GM19193 (cell line): ENCODE results near the gene SMAD6.

ENCODE experiments used
- POLR2A ChIP-seq: IDR thresholded peaks from 4 replicates; pipeline ENCODE4 v1.6.1; 2011; ENCODE audit not compliant: insufficient read depth, insufficient read length; ENCODE audit errors: extremely low read depth

SMAD6 gene

DNA sequence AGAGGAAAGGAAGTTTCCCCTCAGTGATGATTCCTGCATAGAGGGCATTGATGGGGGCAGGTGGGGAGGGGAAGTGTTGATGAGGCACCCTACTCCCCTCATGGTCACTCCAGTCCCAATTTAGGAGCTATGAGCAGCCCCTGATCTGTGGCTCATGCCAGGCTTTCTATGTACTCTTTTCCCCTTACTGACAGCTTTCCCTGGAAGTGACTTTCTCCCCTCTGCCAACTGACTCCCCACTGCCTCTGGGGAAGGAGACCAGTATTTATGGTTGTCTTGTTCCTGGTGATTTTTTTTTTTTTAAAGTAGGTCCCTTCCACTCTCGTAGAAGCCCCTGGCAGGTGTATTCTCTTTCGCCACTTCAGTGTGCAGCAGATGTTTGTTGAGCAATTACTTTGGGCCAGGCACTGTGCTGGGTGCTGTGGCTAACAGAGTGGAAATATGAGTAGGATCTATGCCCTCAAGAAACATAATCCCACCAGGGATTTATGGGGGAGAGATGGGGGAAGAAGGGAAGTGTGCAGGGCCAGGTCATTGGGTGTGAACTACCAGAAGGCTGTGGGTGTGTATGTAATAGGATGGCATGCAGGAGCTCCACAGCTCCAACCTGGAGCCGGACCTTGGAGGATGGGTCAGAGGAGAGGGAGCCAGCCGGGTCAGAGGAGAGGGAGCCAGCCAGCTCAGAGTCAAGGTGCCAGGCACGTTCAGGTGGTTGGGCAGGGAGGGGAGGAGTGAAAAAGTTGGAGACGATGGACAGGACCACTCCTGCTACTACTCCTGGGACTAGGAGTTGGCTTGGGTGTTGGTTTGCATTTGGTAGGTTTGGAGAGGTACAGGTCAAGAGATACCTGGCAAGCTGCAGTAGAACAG is 3.5 kb downstream of the SMAD6 start:
- no peak for TF ChIP-seq POLR2A

DNA sequence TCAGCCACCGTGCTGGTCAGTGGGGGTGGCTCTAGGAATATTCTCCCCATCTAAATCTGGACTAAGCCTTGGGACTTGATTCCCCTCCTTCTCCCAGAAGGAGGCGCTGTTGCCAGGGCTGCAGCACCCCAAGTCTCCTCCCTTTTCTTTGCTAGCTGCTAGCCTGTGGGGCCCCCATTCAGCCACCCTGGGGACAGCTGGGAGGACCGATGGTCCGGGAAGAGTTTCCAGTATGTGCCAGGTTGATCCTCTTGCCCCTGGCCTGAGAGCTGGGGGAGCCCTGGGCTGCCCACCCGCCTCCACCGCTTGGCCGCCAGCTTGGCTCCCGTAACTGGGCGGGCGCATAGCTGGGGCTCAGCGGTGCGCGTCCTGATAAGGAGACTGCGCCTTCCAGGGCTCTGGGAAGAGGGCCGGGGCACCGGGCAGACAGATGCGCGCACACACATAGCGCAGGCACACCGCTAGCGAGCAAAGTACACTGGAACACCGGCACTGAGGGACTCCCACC is 4.2 kb downstream of the SMAD6 start:
- TF ChIP-seq POLR2A, result no peak

DNA sequence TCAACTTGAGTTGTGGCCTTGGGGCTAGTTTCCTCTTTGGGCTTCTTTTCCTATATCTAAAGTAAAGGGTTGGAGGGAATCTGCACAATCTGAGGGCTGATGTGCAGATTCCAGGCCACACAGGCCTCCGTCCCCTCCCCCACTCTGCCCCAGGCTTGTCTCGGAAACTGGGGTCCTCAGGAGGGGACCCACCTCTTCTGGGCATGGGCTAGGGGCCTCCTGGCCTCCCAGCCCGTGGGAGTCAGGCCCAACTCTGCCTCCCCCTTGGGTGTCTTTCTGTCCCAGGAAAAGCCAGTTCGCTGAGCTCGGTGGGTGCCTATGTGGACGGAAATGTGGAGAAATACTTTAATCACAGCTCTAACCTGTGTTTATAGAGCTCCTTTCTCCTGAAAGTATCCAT is 4.8 kb downstream of the SMAD6 start:
- TF ChIP-seq POLR2A, result no peak

DNA sequence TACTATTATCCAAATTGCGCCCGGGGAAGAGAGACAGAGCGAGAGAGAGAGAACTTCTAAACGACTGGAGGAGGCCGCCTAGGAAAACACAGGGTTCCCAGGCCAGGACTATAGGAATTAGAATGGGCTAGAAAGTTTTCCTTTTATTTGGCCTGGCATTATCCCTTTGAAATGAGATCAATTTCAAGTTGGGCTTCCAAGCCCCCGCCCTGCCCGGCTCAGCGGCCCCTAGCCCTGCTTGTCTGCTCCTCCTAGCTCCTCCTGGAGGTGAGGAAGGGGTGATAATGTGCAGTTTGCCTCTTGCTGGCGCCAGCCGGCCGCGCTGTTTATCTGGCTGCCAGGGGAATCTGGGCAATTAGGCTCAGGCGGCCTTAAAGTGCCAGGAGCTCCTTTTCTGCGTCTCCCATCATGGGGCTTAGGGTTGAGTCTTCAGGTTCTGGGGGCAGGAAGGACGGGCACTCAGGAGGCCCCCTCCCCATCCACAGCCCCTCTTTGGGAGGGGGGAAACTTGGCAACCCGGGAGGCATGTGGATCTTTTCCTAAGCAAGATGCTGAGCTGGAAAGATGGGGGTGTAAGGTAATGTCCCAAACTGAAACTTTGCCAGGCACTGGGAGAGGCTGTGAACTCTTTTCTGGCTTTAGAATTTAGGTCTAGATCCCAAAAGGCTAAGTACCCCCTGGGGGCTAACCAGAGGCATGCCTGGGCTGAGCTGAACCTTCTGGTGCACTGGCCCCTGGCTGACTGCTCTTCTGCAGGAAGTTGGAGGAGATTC is 5.5 kb downstream of the SMAD6 start:
- no peak for TF ChIP-seq POLR2A

DNA sequence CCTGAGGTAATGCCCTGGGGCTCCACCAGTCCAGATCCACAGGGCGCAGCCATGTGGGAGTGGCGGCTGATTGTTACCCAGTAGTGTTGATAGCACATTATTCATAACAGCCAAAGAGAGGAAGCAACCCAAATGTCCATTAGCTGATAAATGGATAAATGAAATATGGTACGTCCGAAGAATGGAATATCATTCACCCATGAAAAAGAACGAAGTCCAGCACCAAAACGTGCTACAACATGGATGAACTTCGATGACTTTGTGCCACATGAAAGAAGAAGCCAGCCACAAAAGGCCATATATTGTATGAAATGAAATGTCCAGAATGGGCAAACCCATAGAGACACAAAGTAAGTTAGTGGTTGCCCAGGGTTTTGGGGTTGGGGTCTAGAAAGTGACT is 6.4 kb downstream of the SMAD6 start:
- no peak for TF ChIP-seq POLR2A

DNA sequence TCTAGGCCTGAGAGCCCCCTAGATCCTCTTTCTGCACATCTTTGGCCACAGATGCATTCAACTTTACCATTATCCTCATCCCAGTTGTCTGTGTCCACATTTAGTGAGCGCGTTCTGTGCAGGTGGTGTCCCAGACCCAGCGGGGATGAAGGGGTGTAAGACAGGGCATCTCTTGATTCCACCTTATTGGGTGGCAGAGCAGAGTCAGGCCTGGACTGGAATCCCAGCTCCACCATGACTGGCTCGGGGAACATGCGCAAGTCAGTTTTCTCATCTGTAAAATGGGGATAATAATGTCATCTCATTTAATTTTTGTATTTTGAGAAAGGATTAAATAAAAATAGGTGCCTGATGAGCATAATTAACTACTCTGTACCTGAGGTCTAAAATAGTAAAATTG is 7.8 kb downstream of the SMAD6 start:
- no peak for TF ChIP-seq POLR2A

DNA sequence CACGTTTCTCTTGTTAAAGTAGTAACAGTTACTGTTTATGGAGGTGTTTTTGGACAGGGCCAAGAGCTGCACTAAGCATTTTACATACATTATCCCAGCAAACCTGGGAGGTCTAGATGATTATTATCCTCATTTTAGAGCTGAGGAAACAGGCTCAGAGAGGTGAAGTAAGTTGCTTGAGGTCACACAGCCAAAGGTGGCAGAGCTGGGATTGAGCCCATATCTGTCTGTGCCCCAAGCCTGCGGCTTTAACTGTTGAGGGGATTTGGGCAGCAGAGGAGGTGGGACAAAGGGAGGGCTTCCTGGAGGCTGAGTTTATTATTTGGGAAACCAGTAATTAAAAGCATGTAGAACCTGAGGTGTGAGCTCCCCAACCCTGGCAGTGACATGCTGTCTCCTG is 9.2 kb downstream of the SMAD6 start:
- TF ChIP-seq POLR2A, result no peak

DNA sequence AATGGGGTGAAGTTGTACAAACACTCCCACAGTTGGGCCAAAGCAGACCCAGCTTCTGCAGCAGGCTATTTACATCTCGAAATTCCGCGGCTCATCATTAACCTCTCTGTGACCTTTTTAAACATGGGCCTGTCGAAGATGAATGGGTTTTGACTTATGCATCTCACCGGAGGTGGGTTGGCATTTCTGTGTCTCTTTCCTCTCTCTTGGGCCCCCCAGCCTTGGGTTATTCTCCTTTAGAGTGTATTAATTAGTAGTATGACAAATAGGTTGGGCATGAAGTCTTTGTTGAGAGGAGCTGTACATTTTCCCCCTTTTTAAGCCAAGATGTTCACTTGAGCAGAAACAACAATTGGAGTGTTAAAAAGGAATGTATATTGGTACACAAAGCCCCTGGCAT is 9.8 kb downstream of the SMAD6 start:
- no peak for TF ChIP-seq POLR2A

DNA sequence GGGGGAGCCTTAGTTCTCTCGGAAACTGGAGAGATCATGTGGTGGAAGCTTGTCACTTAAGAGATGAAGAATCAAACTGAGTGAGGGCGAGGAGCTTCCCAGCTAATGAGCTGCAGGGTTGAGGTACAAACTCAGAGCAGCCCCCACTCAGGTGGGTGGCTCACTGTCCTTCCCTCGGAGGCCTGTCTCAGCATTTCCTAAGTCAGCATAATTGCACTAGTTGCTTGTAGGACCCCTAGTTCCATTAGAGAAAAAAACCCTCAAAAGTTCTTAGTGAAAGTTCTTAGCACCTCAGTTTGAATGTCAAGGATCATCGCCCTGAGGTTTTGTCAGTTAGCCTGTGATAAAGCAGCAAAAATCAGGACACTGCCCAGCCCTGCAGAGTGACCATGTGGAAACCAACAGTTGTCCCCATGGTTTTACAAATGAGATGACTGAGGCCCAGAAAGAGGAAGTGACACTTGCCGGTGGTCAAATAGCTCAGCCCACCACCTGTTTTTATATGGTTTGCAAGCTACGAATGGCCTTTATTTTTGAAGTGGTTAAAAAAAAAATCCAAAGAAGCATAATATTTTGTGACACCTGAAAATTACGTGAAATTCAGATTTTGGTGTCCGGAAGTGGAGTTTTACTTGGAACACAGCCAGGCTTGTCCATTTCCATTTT is 11.9 kb downstream of the SMAD6 start:
- TF ChIP-seq POLR2A, result no peak

DNA sequence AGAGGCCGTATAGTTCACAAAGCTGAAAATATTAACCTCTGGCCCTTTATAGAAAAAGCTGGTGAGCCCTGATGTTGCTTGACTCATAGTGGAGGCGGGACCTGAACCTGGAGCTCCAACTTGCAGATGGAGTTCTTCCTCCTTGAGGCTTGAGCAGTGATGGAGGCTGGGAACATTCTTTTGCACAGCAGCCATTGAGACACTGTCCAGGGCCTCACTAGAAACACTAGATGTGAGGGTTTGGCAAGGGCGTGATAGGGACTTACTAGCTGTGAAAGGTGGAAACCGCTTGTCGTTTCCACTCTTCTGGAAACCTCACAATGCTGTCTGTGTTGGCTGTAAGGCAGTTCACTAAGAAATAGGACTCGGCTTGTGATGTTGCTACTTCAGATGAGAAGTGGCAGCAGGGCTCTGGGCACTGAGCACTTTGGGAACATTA is 12.5 kb downstream of the SMAD6 start:
- no peak for TF ChIP-seq POLR2A

DNA sequence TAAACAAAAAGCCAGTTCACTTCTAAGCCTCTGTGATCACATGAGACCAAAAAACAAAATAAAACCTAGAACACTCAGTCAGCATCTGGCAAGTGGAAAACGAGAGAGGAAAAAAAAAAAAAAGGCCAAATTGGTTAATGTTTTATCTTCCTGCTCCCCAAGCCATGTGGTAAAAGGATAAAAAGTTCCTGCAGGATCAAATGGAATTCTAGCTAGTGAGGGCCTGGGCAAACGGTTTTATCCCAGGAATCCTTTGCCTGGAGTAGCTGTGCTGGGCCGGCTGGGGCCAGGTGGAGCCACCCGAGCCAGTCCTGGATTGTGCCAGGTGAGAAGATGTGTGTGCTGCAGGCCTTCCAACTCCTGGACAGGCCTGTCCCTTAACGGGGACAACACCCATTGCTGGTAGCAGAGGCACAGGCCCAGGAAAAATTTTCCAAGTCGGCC is 13.2 kb downstream of the SMAD6 start:
- no peak for TF ChIP-seq POLR2A

DNA sequence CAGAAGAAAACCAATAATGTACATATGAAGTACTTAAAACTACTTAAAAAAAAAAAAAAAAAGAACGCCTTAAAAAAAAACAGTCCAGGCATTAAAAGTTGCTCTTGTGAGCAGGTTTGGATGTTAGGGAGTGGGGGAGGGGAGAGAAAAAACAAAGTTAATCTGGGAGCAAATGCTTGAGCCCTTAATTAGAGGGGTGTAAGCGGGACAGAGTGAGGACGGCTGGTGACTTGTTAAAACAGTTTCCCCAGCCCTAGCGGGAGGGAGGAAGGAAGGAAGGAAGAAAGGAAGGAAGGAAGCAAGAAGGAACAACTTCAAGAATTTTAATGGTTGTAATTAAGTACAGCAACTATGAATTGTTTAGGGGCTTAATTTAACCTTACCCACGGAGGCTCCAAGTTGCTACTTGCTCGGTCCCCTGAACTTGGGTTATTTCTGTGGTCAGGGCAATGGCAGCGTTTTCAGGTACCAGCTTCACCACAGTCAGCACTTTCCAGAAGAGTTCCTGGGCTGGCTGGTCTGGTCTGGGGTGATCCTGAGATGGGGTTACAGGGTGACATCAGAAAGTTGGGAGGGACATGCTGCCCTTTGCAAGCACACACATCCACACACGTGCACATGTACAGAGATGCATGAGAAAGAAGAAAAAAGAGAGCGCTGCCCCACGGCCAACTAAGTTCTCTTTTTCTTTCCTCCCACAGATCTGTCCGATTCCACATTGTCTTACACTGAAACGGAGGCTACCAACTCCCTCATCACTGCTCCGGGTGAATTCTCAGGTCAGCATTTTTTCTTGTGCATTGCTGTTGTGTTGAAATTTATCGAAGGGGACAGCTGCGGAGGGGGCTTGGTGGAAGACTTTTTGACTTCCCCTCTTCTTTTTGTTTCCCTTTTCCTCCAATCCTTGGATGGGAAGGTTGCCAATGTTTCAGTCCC is 14.0 kb downstream of the SMAD6 start:
- TF ChIP-seq POLR2A, result no peak

DNA sequence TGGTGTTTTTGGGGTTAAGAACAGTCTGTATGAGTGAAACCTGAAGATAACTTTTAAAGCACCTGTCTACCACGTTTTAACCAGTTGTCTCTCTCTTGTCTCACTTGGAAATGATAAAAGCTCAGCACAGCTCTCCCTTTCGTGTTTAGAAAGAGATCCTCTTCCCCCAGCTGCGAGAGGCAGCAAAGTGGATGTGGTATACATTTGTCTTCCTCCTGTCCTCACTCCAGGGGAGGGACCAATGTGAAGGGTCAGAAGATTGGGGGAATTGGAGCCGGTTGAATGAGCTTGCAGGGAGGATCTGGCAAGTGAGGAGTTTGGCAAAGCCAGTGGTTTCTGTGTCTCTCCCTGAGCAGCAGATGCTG is 14.6 kb downstream of the SMAD6 start:
- no peak for TF ChIP-seq POLR2A
